Left ventricle myocardium inferior (tissue), 1 donor: ENCODE results near the gene SV2C. TPM values are rescaled to one million over a fixed set of nuclear protein-coding genes. Genes with fewer than 3 reads are reported as not detected.

Source experiments
- DNase-seq: peaks from one replicate; pipeline ENCODE4 v3.0.0-alpha.2; 2020
- H3K27ac ChIP-seq: fragments of 200-600 bp; replicated peaks from 2 replicates; pipeline ENCODE4 v1.8.0; 2021
- H3K27me3 ChIP-seq: fragments of 200-600 bp; 2 replicates; pipeline ENCODE4 v1.8.0; 2021; ENCODE audit warnings: low read depth
- H3K36me3 ChIP-seq: fragments of 200-600 bp; 2 replicates; pipeline ENCODE4 v1.8.0; 2021
- H3K4me1 ChIP-seq: fragments of 200-600 bp; 2 replicates; pipeline ENCODE4 v1.8.0; 2021
- H3K4me3 ChIP-seq: fragments of 200-600 bp; 2 replicates; pipeline ENCODE4 v1.8.0; 2021; ENCODE audit warnings: mild to moderate bottlenecking, moderate library complexity
- H3K9me3 ChIP-seq: fragments of 200-600 bp; replicated peaks from 2 replicates; pipeline ENCODE4 v1.8.0; 2021
- intact Hi-C: fragments of 100-400 bp; cut with micrococcal nuclease; formaldehyde crosslinking; loops from one replicate; pipeline ENCODE4 v1.11.0; 2022
- total RNA-seq: library from RNA; stranded (reverse); fragmentation: NEBNext Ultra II Directional; extraction: Animal tissue kit (Norgen Biotek cat#: 25700); gene quantifications from one replicate; pipeline ENCODE4 v1.2.1, GENCODE V29; 2021
- TF ChIP-seq, protein P1 (sequence below): fragments of 200-600 bp; IDR thresholded peaks from 2 replicates; pipeline ENCODE4 v1.8.0; 2021; ENCODE audit warnings: antibody characterized with exemption, mild to moderate bottlenecking, borderline replicate concordance
- donor health status: DM: no; HTN: yes; CAD: no; lungs with severe emphysema.

The SV2C gene
- total RNA-seq, 1 donor from 2014 or later: 0.44 TPM

DNA sequence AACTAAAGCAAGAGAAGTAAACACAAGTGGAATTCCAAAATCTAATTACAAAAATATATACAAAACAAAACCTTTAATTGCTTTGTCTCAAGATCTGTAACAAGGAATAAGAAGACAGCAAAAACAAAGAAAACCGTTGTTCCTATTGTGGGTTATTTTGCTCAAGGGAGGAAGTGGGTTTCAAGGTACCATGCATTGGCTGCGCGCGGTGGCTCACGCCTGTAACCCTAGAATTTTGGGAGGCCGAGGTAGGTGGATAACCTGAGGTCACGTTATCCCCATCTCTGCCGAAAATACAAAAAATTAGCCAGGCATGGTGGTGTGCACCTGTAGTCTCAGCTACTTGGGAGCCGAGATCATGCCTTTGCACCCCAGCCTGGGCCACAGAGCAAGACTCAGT lies 307.8 kb downstream of the SV2C start:
- Histone ChIP-seq H3K27me3 (peaks cover 7% of the 10 kb centered on the region), H3K36me3 (no peaks in the 10 kb centered on the region), H3K4me1 (no peaks in the 10 kb centered on the region), H3K9me3 (no peaks in the 10 kb centered on the region), H3K4me3 (no peak overlapping the region), H3K27ac (no peak overlapping the region)
- intact Hi-C loops: no loop called here
- TF ChIP-seq, protein P1, sequence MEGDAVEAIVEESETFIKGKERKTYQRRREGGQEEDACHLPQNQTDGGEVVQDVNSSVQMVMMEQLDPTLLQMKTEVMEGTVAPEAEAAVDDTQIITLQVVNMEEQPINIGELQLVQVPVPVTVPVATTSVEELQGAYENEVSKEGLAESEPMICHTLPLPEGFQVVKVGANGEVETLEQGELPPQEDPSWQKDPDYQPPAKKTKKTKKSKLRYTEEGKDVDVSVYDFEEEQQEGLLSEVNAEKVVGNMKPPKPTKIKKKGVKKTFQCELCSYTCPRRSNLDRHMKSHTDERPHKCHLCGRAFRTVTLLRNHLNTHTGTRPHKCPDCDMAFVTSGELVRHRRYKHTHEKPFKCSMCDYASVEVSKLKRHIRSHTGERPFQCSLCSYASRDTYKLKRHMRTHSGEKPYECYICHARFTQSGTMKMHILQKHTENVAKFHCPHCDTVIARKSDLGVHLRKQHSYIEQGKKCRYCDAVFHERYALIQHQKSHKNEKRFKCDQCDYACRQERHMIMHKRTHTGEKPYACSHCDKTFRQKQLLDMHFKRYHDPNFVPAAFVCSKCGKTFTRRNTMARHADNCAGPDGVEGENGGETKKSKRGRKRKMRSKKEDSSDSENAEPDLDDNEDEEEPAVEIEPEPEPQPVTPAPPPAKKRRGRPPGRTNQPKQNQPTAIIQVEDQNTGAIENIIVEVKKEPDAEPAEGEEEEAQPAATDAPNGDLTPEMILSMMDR: no peak
- no peak for DNase-seq

DNA sequence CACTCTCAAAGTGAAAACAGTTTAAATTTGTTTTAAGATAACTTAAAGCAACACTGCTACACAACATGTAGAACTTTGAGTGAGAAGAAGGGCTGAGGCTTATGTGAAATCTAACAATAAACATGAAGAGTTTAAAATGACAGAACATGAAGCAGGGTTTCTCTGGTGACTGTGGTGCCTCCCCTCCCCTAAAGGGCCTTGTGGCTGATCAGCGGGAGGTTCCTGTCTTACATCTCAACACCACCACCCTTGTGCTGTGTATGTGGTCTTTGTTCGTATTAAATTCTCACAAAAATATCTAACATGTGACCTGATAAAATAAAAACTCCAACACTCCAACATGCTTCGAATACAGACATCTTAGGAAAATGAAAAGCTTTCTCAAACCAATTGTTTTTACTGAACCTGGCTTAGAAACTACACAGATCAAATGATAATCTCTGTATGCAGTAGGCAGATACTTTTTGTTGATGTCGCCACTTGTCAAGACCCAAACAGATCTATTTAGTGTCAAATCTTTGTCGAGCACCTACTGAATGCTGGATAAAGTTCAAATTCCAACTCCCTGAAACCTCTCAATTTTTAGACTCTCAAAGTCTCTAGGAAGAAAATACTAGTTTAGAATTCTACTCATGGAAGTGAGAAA lies 310.0 kb downstream of the SV2C start:
- TF ChIP-seq, protein P1: no peak
- DNase-seq: no peak
- Histone ChIP-seq H3K27me3 (peaks cover 9% of the 10 kb centered on the region), H3K36me3 (no peaks in the 10 kb centered on the region), H3K27ac (no peak overlapping the region), H3K4me3 (no peak overlapping the region), H3K9me3 (no peaks in the 10 kb centered on the region), H3K4me1 (no peaks in the 10 kb centered on the region)
- intact Hi-C loops: no loop called here

DNA sequence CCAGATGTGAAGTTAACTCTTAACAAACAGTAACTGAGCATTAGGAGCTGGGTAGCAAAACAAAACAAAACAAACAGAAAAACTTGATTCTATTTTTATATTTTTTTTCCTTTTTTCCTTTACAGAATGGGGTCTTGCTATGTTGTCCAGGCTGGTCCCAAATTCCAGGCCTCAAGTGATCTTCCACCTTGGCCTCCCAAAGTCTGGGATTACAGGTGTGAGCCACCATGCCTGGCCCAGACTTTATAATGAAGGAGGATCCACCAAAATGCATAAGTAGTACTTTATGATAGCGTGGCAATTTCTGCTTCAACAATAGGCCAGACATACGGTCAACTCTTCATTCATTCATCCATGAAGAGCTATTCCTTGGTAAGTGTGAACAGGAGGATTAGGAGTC lies 314.0 kb downstream of the SV2C start:
- DNase-seq: no peak
- H3K27me3 ChIP-seq: peaks cover 42% of the 10 kb centered on the region
- H3K27ac ChIP-seq: no peak overlapping the region
- H3K4me3 ChIP-seq: no peak overlapping the region
- TF ChIP-seq, protein P1: no peak
- H3K4me1 ChIP-seq: peaks cover 5% of the 10 kb centered on the region
- H3K9me3 ChIP-seq: no peaks in the 10 kb centered on the region
- no peaks in the 10 kb centered on the region for H3K36me3 ChIP-seq
- intact Hi-C loops: no loop called here

DNA sequence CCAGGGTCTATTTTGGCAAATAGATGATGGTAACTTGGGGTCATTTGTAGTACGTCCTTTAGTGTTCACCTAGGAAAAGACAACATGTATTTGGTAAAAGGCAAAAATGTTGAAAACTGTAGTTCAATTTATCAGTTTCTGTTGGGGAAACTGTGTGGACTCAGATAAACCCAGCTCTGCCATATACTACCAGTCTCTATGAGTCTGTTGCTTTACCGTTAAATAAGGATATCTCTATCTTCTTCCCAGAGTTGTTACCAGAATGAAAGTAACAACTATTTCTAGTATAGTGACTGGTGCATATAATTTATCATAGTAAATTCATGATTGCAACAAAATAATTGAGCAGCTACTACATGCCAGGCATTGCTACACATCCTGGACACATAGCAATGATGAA lies 316.1 kb downstream of the SV2C start:
- H3K36me3 ChIP-seq: no peaks in the 10 kb centered on the region
- intact Hi-C loops: no loop called here
- H3K27ac ChIP-seq: no peak overlapping the region
- no peak for DNase-seq
- no peaks in the 10 kb centered on the region for H3K9me3 ChIP-seq
- TF ChIP-seq, protein P1: no peak
- no peak overlapping the region for H3K4me3 ChIP-seq
- H3K4me1 ChIP-seq: peaks cover 24% of the 10 kb centered on the region
- H3K27me3 ChIP-seq: peaks cover 63% of the 10 kb centered on the region

DNA sequence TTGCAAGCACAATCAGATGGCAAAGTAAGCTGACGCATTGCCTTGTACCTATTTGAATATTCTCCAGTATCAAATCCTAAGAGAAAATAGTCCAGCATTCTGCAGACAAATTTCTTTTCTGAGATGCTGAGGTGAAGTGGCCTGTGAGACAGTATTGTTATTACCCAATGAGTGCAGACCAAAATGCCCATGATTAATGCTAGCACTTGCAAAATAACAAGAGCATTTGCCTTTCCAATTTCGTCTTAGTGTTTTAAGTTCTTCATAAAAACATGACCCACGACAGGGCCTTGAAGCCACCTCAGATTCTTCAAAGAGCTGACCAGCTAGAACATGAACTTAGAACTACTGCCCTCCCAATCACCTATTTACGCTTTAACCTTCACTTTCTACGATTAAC lies 317.3 kb downstream of the SV2C start:
- Histone ChIP-seq H3K4me3 (no peak overlapping the region), H3K4me1 (peaks cover 24% of the 10 kb centered on the region), H3K27me3 (peaks cover 65% of the 10 kb centered on the region), H3K36me3 (no peaks in the 10 kb centered on the region), H3K9me3 (no peaks in the 10 kb centered on the region), H3K27ac (no peak overlapping the region)
- intact Hi-C loops: no loop called here
- TF ChIP-seq, protein P1: no peak
- DNase-seq: no peak
